Fibroblast of villous mesenchyme (primary cell): ENCODE data around the gene PLAC8. TPM values are rescaled to one million over a fixed set of nuclear protein-coding genes. Genes with fewer than 3 reads are reported as not detected.
"Not testable (repeated sequence)": the region's sequence is repeated elsewhere in the genome, so short reads cannot be mapped to it uniquely, and the experiment has no call there.

Experiments used
- DNase-seq: peaks from one replicate; pipeline ENCODE4 v3.0.0-alpha.2; 2010; ENCODE audit warnings: low read depth
- H3K4me3 ChIP-seq: 2 replicates; pipeline ENCODE4 v1.5.1; 2011; ENCODE audit warnings: low read depth, mild to moderate bottlenecking, low read length
- total RNA-seq: library from RNA; depleted of rRNA; stranded (reverse); fragments of >200 nt; gene quantifications from 2 replicates; pipeline ENCODE4 v1.2.3, GENCODE V29; 2012
- TF ChIP-seq, protein P1 (sequence below): IDR thresholded peaks from 2 replicates; pipeline ENCODE4 v1.5.1; 2012; ENCODE audit warnings: low read depth, mild to moderate bottlenecking, low read length; ENCODE audit not compliant: insufficient read depth

The PLAC8 gene
- total RNA-seq, 1 donor: 1.3 TPM

GRCh38 chr4:83113429-83113786 lies 1.1 kb downstream of the PLAC8 start:
- DNase-seq: no peak
- H3K4me3 ChIP-seq: no peak overlapping the region
- TF ChIP-seq, protein P1, sequence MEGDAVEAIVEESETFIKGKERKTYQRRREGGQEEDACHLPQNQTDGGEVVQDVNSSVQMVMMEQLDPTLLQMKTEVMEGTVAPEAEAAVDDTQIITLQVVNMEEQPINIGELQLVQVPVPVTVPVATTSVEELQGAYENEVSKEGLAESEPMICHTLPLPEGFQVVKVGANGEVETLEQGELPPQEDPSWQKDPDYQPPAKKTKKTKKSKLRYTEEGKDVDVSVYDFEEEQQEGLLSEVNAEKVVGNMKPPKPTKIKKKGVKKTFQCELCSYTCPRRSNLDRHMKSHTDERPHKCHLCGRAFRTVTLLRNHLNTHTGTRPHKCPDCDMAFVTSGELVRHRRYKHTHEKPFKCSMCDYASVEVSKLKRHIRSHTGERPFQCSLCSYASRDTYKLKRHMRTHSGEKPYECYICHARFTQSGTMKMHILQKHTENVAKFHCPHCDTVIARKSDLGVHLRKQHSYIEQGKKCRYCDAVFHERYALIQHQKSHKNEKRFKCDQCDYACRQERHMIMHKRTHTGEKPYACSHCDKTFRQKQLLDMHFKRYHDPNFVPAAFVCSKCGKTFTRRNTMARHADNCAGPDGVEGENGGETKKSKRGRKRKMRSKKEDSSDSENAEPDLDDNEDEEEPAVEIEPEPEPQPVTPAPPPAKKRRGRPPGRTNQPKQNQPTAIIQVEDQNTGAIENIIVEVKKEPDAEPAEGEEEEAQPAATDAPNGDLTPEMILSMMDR: no peak

DNA sequence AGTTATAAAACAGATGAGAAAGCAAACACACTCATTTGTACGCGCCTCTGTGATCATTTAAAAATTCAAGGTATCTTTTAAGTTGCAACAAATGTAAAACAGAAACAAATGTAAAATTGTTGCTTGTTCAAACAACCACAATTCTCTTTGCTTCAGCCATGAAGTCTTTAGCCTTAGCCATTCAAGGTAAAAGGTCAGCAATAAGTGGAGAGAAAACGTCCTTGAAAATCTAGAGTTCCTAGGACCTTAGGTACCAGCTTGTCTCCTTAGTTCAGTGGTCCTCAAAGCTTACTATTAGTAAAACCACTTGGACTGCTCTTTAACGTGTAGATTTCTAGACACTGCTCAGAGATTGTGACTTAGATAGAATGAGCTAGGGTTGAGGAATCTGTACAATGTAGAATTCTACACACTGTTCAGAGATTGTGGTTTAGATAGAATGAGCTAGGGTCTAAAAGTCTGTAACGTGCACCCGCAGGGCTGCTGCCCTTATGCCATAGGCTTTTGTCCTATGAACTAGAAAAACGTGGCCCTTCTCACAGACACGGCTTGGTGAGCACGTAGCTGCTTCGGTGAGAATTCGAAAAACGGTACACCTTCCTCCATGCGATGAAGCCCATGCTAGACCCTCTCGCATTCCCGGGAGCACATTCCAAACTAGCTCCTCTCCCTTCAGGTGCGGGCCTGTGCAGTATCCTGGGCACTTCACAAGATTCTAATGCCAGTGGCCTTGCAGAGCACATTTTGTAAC lies 1.7 kb downstream of the PLAC8 start:
- TF ChIP-seq, protein P1: no peak
- DNase-seq: peak; percentile 19
- H3K4me3 ChIP-seq: no peak overlapping the region

DNA sequence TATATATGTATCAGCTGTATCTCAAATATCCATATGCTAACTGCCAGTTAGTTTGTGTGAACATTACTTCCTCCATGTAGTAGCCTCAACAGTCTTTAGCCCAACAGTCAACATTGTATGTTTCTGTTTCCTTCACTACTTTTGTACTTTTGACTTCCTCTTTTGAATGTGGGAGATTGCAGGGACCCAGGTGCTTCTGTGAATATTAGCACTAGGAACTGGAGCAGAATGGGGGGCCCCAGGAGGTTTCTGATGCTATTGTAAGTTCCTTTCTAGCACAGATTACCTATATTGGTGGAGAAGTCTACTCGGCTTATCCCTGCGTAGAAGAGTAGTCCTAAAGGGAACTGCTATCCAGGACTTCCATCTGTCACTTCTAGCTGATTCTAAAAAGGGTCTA lies 2.3 kb downstream of the PLAC8 start:
- DNase-seq: no peak
- H3K4me3 ChIP-seq: no peak overlapping the region
- TF ChIP-seq, protein P1: no peak

DNA sequence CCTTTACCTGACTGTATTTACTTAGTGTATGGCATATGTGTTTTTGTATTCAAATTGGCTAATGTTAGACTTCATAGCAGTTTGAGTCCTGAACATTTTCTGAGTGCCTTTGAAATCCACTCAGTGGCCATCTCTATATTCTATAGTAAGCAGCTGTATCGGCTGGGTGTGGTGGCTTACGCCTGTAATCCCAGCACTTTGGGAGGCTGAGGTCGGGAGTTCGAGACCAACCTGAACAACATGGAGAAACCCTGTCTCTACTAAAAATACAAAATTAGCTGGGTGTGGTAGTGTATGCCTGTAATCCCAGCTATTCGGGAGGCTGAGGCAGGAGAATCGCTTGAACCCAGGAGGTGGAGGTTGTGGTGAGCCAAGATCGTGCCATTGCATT lies 2.8 kb downstream of the PLAC8 start:
- H3K4me3 ChIP-seq, DNase-seq: not testable (repeated sequence)

GRCh38 chr4:83110970-83111750 lies 3.4 kb downstream of the PLAC8 start:
- TF ChIP-seq, protein P1: no peak
- H3K4me3 ChIP-seq: no peak overlapping the region
- no peak for DNase-seq

- H3K4me3 ChIP-seq: peak overlapping the region; percentile 57
- peak; percentile 70 for DNase-seq
- TF ChIP-seq, protein P1: peak; percentile 80
Measured at GRCh38 chr4:83110223-83110945, 4.1 kb downstream of the PLAC8 start.
